IMR-90 (cell line): Measurements from ENCODE around the gene CIB2.

Experiments used
- CEBPB ChIP-seq: IDR thresholded peaks from 2 replicates; pipeline ENCODE4 v1.6.1; 2012; ENCODE audit warnings: low read depth, low read length, improper control_type of control experiment
- CTCF ChIP-seq: conservative IDR thresholded peaks from 2 replicates; pipeline ENCODE4 v1.5.1; 2012; ENCODE audit warnings: mild to moderate bottlenecking, low read depth, low read length, improper control_type of control experiment
- ELK1 ChIP-seq: fragments of 150-350 bp; IDR thresholded peaks from 2 replicates; pipeline ENCODE4 v1.6.1; 2016; ENCODE audit warnings: low read depth, mild to moderate bottlenecking, low read length, moderate library complexity, borderline replicate concordance
- FOS ChIP-seq: fragments of 150-350 bp; IDR thresholded peaks from 2 replicates; pipeline ENCODE4 v1.6.1; 2016; ENCODE audit warnings: low read depth, low read length
- MAFK ChIP-seq: IDR thresholded peaks from 2 replicates; pipeline ENCODE4 v1.6.1; 2012; ENCODE audit warnings: low read depth, low read length, improper control_type of control experiment
- MAZ ChIP-seq: IDR thresholded peaks from 2 replicates; pipeline ENCODE4 v1.6.1; 2012; ENCODE audit warnings: low read depth, mild to moderate bottlenecking, low read length, improper control_type of control experiment, moderate library complexity, borderline replicate concordance
- MXI1 ChIP-seq: IDR thresholded peaks from 2 replicates; pipeline ENCODE4 v1.6.1; 2012; ENCODE audit warnings: low read depth, mild to moderate bottlenecking, low read length, moderate library complexity, borderline replicate concordance
- NFE2L2 ChIP-seq: fragments of 150-350 bp; IDR thresholded peaks from 2 replicates; pipeline ENCODE4 v1.6.1; 2016; ENCODE audit warnings: low read depth, mild to moderate bottlenecking, low read length
- POLR2A ChIP-seq: IDR thresholded peaks from 2 replicates; pipeline ENCODE4 v1.6.1; 2012; ENCODE audit warnings: mild to moderate bottlenecking, low read depth, low read length
- RAD21 ChIP-seq: IDR thresholded peaks from 2 replicates; pipeline ENCODE4 v1.6.1; 2012; ENCODE audit warnings: low read length, improper control_type of control experiment
- RCOR1 ChIP-seq: IDR thresholded peaks from 2 replicates; pipeline ENCODE4 v1.6.1; 2012; ENCODE audit warnings: mild to moderate bottlenecking, low read length, improper control_type of control experiment; ENCODE audit not compliant: insufficient replicate concordance
- SMC3 ChIP-seq: fragments of 150-350 bp; IDR thresholded peaks from 2 replicates; pipeline ENCODE4 v1.6.1; 2016; ENCODE audit warnings: low read depth, mild to moderate bottlenecking, antibody characterized with exemption, low read length, moderate library complexity
- USF2 ChIP-seq: fragments of 150-350 bp; IDR thresholded peaks from 2 replicates; pipeline ENCODE4 v1.6.1; 2017; ENCODE audit warnings: mild to moderate bottlenecking, antibody characterized with exemption, low read length, low read depth

- TF ChIP-seq POLR2A (no peak), CTCF (no peak), RAD21 (no peak), MXI1 (no peak), SMC3 (no peak), NFE2L2 (no peak), USF2 (no peak), MAFK (no peak), FOS (no peak), CEBPB (no peak), ELK1 (no peak), MAZ (no peak), RCOR1 (no peak)
Observed at GRCh38 chr15:78069052-78069414, 62.2 kb downstream of the CIB2 start.
